Loucy (cell line): Measurements from ENCODE around the gene GORASP2.

ENCODE experiments used
- H2AFZ ChIP-seq: fragments of 200-600 bp; sonication (generic); 2 replicates; pipeline ENCODE4 v1.6.0; 2016; ENCODE audit warnings: antibody characterized with exemption, mild to moderate bottlenecking, low read length, moderate library complexity
- H3F3A ChIP-seq: fragments of 200-600 bp; 2 replicates; pipeline ENCODE4 v1.6.0; 2016; ENCODE audit warnings: antibody characterized with exemption, low read depth, mild to moderate bottlenecking
- H3K27me3 ChIP-seq: fragments of 200-600 bp; sonication (generic); 2 replicates; pipeline ENCODE4 v1.6.1; 2014; ENCODE audit warnings: low read length, mild to moderate bottlenecking; ENCODE audit not compliant: insufficient read depth, poor library complexity, severe bottlenecking
- H3K36me3 ChIP-seq: fragments of 200-600 bp; sonication (generic); 2 replicates; pipeline ENCODE4 v1.6.1; 2016; ENCODE audit warnings: low read length; ENCODE audit not compliant: insufficient read depth
- H3K4me1 ChIP-seq: fragments of 200-600 bp; sonication (generic); 2 replicates; pipeline ENCODE4 v1.5.1; 2014; ENCODE audit warnings: low read length, mild to moderate bottlenecking; ENCODE audit not compliant: insufficient read depth, poor library complexity, severe bottlenecking
- H3K4me2 ChIP-seq: fragments of 200-600 bp; sonication (generic); 2 replicates; pipeline ENCODE4 v1.6.0; 2014; ENCODE audit warnings: antibody characterized with exemption, low read length, low read depth, mild to moderate bottlenecking; ENCODE audit not compliant: poor library complexity, severe bottlenecking
- H3K4me3 ChIP-seq: fragments of 200-600 bp; sonication (generic); 2 replicates; pipeline ENCODE4 v1.5.1; 2014; ENCODE audit warnings: low read length, mild to moderate bottlenecking, mixed read lengths; ENCODE audit not compliant: poor library complexity, severe bottlenecking
- H3K79me2 ChIP-seq: fragments of 200-600 bp; sonication (generic); 2 replicates; pipeline ENCODE4 v1.6.1; 2014; ENCODE audit warnings: low read length; ENCODE audit not compliant: insufficient read depth
- H3K9ac ChIP-seq: fragments of 200-600 bp; sonication (generic); 2 replicates; pipeline ENCODE4 v1.6.0; 2014; ENCODE audit warnings: mild to moderate bottlenecking, low read depth, low read length, moderate library complexity; ENCODE audit not compliant: poor library complexity, severe bottlenecking
- H3K9me2 ChIP-seq: fragments of 200-600 bp; sonication (generic); replicated peaks from 2 replicates; pipeline ENCODE4 v1.6.1; 2016; ENCODE audit warnings: low read depth, low read length, mixed read lengths
- H3K9me3 ChIP-seq: fragments of 200-600 bp; sonication (generic); 2 replicates; pipeline ENCODE4 v1.6.1; 2014; ENCODE audit warnings: mild to moderate bottlenecking, antibody characterized with exemption, low read length, low read depth; ENCODE audit not compliant: insufficient read depth
- H4K20me1 ChIP-seq: fragments of 200-600 bp; sonication (generic); 2 replicates; pipeline ENCODE4 v1.6.0; 2014; ENCODE audit warnings: antibody characterized with exemption, low read length, mild to moderate bottlenecking; ENCODE audit not compliant: insufficient read depth, poor library complexity, severe bottlenecking
- EZH2phosphoT487 ChIP-seq: fragments of 200-600 bp; IDR thresholded peaks from 2 replicates; pipeline ENCODE4 v1.6.1; 2018; ENCODE audit warnings: antibody characterized with exemption, mild to moderate bottlenecking, moderate library complexity, borderline replicate concordance
- TF ChIP-seq, protein P1 (sequence below): fragments of 200-600 bp; sonication (generic); conservative IDR thresholded peaks from 2 replicates; pipeline ENCODE4 v1.5.1; 2014; ENCODE audit warnings: mild to moderate bottlenecking, antibody characterized with exemption, low read length

Gene GORASP2

DNA sequence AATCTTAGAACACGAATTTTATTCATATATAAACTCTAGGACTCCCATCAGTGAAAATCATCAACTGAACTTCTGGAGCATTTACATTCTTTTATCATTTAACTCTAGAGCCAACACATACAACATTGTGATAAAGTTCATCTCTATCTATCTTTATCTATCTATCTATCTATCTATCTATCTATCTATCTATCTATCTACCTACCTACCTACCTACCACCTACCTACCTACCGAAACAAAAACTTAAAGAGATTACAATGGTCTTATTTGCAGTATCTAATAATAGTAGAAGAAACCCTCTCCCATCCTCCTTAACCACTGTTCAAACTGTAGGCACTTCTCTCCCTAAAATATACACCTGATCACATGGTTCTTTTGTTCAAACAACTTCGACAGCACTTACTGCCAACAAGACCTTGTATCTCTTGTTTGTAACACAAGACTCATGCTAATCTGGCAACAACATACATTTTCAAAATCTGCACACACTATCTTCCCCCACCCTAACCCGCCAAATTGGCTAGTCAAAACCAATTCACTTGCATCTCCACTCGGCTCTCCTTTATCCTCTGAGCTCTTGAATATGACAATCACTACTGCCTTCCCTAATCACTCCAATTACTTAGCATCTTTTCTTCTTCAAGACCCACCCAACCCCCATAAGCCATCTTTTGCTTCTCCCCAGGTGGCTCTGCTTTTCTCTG is 69.0 kb downstream of the GORASP2 start:
- Histone ChIP-seq H2AFZ (no peak overlapping the region), H3K27me3 (no peaks in the 10 kb centered on the region), H3K4me3 (no peak overlapping the region), H3K36me3 (peaks cover 65% of the 10 kb centered on the region), H4K20me1 (no peaks in the 10 kb centered on the region), H3K9ac (no peak overlapping the region), H3K4me1 (no peaks in the 10 kb centered on the region), H3K9me2 (no peaks in the 10 kb centered on the region), H3K9me3 (no peaks in the 10 kb centered on the region), H3F3A (no peaks in the 10 kb centered on the region), H3K4me2 (no peak overlapping the region), H3K79me2 (no peaks in the 10 kb centered on the region)
- TF ChIP-seq, protein P1, sequence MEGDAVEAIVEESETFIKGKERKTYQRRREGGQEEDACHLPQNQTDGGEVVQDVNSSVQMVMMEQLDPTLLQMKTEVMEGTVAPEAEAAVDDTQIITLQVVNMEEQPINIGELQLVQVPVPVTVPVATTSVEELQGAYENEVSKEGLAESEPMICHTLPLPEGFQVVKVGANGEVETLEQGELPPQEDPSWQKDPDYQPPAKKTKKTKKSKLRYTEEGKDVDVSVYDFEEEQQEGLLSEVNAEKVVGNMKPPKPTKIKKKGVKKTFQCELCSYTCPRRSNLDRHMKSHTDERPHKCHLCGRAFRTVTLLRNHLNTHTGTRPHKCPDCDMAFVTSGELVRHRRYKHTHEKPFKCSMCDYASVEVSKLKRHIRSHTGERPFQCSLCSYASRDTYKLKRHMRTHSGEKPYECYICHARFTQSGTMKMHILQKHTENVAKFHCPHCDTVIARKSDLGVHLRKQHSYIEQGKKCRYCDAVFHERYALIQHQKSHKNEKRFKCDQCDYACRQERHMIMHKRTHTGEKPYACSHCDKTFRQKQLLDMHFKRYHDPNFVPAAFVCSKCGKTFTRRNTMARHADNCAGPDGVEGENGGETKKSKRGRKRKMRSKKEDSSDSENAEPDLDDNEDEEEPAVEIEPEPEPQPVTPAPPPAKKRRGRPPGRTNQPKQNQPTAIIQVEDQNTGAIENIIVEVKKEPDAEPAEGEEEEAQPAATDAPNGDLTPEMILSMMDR = no peak
- no peak for TF ChIP-seq EZH2phosphoT487

DNA sequence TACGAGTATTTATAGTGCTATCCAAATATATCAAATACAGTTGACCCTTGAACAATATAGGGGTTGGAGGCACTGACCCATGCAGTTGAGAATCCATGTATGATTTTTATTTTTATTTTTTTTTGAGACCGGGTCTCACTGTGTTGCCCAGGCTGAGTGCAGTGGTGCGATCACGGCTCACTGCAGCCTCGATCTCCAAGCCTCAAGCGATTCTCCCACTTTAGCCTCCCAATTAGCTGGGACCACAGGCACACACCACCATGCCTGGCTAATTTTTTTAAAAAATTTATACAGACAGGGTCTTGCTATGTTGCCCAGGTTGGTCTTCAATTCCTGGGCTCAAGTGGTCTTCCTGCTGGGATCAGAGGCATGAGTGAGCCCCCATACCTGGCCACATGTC is 70.6 kb downstream of the GORASP2 start:
- no peak overlapping the region for H2AFZ ChIP-seq
- no peaks in the 10 kb centered on the region for H3K4me1 ChIP-seq
- H4K20me1 ChIP-seq = no peaks in the 10 kb centered on the region
- H3K79me2 ChIP-seq = no peaks in the 10 kb centered on the region
- H3F3A ChIP-seq = no peaks in the 10 kb centered on the region
- no peaks in the 10 kb centered on the region for H3K9me2 ChIP-seq
- H3K36me3 ChIP-seq = peaks cover 65% of the 10 kb centered on the region
- no peak overlapping the region for H3K4me3 ChIP-seq
- no peaks in the 10 kb centered on the region for H3K27me3 ChIP-seq
- no peak for TF ChIP-seq EZH2phosphoT487
- TF ChIP-seq, protein P1 = no peak
- H3K4me2 ChIP-seq = no peak overlapping the region
- H3K9ac ChIP-seq = no peak overlapping the region
- no peaks in the 10 kb centered on the region for H3K9me3 ChIP-seq

DNA sequence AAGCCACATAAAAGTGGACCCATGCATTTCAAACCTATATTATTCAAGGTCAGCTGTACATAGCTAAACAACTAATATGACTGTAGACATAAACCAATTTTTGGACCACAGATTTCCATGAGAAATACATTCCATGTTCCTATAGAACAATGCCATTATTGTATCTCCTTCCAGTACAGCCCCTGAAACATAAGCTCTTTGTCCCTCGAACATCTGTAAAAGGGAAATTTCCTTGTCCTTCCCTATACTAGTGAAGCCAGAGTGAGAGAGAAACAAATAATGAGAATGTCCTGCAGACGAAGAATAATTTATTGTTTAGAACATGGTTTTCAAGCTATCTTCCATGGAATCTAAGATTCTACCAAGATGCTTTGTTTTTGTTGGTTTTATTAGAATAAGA is 75.3 kb downstream of the GORASP2 start:
- H3K9me3 ChIP-seq = no peaks in the 10 kb centered on the region
- H3K79me2 ChIP-seq = no peaks in the 10 kb centered on the region
- H3K36me3 ChIP-seq = peaks cover 82% of the 10 kb centered on the region; the same call in 1 of the 2 replicates
- H3K4me3 ChIP-seq = no peak overlapping the region
- no peaks in the 10 kb centered on the region for H3F3A ChIP-seq
- no peak overlapping the region for H3K4me2 ChIP-seq
- no peaks in the 10 kb centered on the region for H3K27me3 ChIP-seq
- H2AFZ ChIP-seq = no peak overlapping the region
- no peaks in the 10 kb centered on the region for H3K9me2 ChIP-seq
- TF ChIP-seq, protein P1 = no peak
- TF ChIP-seq EZH2phosphoT487 = no peak
- no peaks in the 10 kb centered on the region for H3K4me1 ChIP-seq
- no peak overlapping the region for H3K9ac ChIP-seq
- H4K20me1 ChIP-seq = no peaks in the 10 kb centered on the region
